ENCODE measurements around the gene YBX3.
A peak's percentile ranks its signal among the peaks of the same experiment; 100 is the strongest.
"Not testable (repeated sequence)": the region's sequence is repeated elsewhere in the genome, so short reads cannot be mapped to it uniquely, and the experiment has no call there.

The YBX3 gene

DNA sequence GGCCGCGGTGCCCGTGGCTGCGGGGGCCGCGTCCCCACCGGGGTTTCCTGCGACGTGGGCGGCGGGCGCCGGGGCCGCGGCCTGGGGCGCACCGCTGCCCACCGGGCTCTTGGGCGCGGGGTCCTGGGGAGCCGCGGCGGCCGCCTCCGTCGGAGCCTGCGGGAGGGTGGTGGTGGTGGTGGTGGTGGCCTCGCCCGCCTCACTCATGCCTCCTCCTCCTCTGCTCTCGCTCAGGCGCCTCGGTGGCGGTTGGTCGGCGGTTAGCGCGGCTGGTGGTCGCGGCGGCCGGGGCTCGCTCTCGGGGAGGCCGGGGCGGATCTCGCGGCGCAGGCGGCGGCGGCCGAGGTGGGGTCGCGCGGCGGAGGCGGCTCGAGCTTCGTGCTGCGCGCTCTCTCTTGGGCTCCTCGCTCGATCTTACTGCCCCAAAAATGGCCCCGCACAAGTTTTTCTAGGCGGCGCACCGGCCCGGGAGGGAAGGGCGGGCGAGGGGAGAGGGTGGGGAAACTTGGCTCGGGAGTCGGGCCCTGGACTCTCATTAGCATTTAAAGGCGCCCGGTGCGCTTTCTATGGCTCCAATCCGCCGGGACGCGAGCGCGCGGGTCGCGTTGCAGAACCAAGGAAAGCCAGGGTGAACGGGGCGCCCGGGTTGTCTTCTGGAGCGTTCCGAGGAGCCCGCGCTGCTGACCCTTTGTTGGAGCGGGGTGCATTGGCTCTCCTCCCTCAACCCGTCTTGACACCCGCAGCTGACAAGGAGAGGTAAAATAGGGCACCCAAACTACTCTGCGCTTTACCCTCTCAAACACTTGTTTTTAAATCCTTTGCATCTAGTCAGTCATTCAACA is at the start of gene YBX3:
Gene YBX3, minus strand, starts transcription at position 419 of the 842 bp plus-strand sequence. Its CDS starts 212 bp downstream, at position 207.
- Mint-ChIP-seq H3K27me3 (peaks cover 35% of the 10 kb centered on the region), H3K27ac (peak within 1 kb of the TSS; percentile 96), H3K4me1 (peaks cover 19% of the 10 kb centered on the region), H3K4me3 (peak within 1 kb of the TSS; percentile 97), H3K9me3 (no peaks in the 10 kb centered on the region), H3K36me3 (peaks cover 6% of the 10 kb centered on the region)

DNA sequence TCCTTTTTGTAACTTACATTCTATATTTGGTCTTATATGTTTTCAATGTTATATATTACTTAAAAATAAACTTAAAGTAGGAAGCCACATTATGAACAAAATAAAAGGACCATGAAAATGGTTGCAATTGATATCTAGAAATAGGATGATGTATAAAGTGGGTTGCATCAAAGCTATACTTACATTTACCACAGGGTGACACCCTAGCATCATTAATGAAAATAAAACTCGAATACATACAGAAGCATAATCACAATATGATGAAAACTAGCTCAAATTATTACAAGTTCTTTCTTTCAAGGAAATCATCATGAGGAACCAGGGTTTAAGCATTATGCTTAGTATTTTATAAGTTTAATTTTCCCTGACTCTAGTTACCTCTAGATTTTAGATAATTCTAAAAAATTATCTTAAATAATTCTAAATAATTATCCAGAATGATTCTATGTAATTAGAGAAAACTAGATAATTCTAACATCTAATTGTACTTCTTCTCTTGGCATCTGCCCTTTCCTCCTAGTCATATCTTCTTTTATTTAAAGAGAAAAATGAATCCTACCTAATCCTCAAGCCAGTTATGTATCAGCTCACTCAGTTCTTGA is 48.1 kb upstream of the YBX3 start:
- H3K4me3 Mint-ChIP-seq: no peak overlapping the region
- peaks cover 32% of the 10 kb centered on the region for H3K27me3 Mint-ChIP-seq
- H3K4me1 Mint-ChIP-seq: no peaks in the 10 kb centered on the region
- no peak overlapping the region for H3K27ac Mint-ChIP-seq
- no peaks in the 10 kb centered on the region for H3K9me3 Mint-ChIP-seq
- H3K36me3 Mint-ChIP-seq: no peaks in the 10 kb centered on the region

DNA sequence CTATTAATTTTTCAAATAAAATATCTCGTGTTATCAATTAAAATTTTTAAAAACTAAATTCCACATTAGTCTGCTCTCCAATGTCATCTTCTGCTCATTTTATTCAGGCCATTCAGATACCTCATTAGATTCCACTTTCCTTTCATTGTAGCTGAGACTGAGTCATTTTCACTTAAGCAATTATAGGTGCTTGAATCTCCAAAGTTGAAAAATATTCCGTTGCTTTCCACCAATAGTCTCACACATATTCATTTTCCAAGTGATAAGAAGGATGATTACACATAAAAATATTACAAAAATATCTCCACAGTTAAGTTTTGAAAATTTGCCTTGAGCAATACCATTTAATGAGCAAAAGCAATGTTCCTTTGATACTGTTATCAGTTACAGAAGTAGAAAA is 36.5 kb upstream of the YBX3 start:
- Mint-ChIP-seq H3K27me3 (peaks cover 25% of the 10 kb centered on the region), H3K4me1 (no peaks in the 10 kb centered on the region), H3K27ac (no peak overlapping the region), H3K4me3 (no peak overlapping the region), H3K36me3 (peaks cover 9% of the 10 kb centered on the region), H3K9me3 (peaks cover 11% of the 10 kb centered on the region)

DNA sequence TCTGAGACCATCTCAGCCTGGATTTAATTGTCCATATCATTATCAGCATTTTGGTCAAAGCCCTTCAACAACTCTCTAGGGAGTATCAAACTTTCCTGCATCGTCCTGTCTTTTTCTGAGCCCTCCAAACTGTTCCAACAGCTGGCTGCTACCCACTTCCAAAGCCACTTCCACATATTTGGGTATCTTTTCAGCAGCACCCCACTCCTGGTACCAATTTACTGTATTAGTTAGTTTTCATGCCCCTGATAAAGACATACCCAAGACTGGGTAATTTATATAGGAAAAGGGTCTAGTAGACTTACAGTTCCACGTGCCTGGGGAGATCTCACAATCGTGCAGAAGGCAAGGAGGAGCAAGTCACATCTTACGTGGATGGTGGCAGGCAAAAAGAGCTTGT is 33.1 kb upstream of the YBX3 start:
- H3K27me3 Mint-ChIP-seq: peaks cover 21% of the 10 kb centered on the region
- H3K9me3 Mint-ChIP-seq: peaks cover 11% of the 10 kb centered on the region
- peaks cover 9% of the 10 kb centered on the region for H3K36me3 Mint-ChIP-seq
- H3K4me3 Mint-ChIP-seq: no peak overlapping the region
- no peak overlapping the region for H3K27ac Mint-ChIP-seq
- no peaks in the 10 kb centered on the region for H3K4me1 Mint-ChIP-seq

DNA sequence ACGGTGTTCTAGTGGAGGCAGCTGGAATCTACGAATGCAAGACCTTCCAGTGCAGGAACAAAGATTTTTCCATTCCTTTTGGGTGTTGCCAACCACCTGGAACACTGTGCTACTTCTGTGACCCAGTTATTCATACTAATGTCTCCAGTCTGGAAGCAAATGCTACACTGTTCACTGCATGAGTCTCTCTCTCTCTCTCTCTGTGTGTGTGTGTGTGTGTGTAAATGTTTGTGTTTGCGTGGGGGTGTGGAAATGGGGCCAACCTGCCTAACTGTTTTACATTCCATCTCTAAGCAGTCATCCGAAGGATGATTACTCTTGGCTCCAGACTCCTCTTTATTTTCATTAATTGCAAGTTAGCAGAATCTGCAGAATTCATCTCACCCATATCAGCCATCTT is 29.9 kb upstream of the YBX3 start:
- H3K27me3 Mint-ChIP-seq: peaks cover 12% of the 10 kb centered on the region
- H3K9me3 Mint-ChIP-seq: peaks cover 11% of the 10 kb centered on the region
- no peak overlapping the region for H3K4me3 Mint-ChIP-seq
- peaks cover 7% of the 10 kb centered on the region for H3K4me1 Mint-ChIP-seq
- H3K27ac Mint-ChIP-seq: no peak overlapping the region
- peaks cover 9% of the 10 kb centered on the region for H3K36me3 Mint-ChIP-seq

DNA sequence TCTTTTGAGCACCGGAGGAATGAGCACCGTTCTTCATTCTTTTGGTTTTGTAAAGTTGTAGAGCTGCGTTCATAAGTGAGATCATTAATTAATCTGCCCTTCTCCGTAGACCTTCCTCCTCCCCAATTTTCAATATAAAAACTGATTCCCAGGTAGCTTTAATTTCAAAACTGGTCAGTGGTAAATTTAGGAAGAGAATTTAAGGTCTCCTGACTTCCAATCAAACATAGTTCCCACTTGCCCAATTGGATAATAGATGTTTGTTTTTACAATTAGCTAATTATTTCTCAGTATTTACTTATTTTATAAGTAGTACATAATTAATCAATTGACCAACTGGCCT is 27.2 kb upstream of the YBX3 start:
- H3K4me3 Mint-ChIP-seq: no peak overlapping the region

DNA sequence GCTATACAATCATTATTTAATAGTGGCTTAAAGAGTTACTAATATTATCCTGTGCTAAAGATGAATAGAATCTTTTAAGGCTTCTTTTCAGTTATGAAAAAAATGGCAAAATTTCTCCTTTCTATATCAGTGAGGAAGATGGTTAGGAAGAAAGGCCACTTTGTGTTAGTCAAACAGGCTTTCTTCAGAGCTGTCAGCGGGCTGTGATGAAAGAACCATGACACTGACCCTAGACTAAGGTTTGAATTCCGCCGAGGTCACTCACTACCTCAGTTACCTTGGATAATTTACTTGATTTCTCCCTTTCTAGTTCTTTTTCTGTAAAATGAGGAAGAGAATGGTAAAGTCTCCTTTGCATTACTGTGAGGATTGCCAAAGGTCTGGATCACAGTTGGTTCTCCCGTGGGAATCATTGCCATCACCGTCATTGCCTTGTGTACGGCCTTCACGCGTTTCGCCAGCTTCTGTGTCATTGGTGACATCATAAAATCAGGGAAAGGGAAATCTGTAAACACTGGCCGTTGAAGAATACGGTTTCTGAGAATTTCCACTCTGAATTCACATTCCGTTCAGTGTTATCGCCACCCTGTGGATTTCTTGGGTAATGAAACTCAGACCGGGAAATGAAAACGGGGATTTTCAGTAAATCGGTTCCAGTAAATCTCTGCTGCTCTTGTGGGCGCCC is 26.7 kb upstream of the YBX3 start:
- Mint-ChIP-seq H3K27me3 (peaks cover 7% of the 10 kb centered on the region), H3K9me3 (no peaks in the 10 kb centered on the region), H3K36me3 (no peaks in the 10 kb centered on the region), H3K4me3 (peak overlapping the region; percentile 47), H3K27ac (no peak overlapping the region), H3K4me1 (peaks cover 7% of the 10 kb centered on the region)

More for the DNA sequence above, 27.2 kb upstream of the YBX3 start:
- Mint-ChIP-seq H3K27ac (no peak overlapping the region), H3K27me3 (peaks cover 7% of the 10 kb centered on the region), H3K4me1 (peaks cover 7% of the 10 kb centered on the region), H3K9me3 (no peaks in the 10 kb centered on the region), H3K36me3 (no peaks in the 10 kb centered on the region)

DNA sequence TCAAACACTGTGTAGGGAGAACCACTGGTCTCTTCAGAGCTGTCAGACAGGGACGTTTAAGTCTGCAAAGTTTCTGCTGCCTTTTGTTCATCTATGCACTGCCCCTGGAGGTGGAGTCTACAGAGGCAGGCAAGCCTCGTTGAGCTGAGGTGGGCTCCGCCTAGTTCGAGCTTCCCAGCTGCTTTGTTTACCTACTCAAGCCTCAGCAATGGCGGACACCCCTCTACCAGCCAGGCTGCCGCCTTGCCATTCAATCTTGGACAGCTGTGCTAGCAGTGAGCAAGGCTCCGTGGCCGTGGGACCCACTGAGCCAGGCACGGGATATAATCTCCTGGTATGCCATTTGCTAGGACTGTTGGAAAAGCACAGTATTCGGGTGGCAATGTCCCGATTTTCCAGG is 24.6 kb upstream of the YBX3 start:
- Mint-ChIP-seq H3K9me3 (no peaks in the 10 kb centered on the region), H3K27ac (no peak overlapping the region), H3K36me3 (no peaks in the 10 kb centered on the region), H3K4me1 (peaks cover 7% of the 10 kb centered on the region), H3K4me3 (no peak overlapping the region), H3K27me3 (peaks cover 10% of the 10 kb centered on the region)

DNA sequence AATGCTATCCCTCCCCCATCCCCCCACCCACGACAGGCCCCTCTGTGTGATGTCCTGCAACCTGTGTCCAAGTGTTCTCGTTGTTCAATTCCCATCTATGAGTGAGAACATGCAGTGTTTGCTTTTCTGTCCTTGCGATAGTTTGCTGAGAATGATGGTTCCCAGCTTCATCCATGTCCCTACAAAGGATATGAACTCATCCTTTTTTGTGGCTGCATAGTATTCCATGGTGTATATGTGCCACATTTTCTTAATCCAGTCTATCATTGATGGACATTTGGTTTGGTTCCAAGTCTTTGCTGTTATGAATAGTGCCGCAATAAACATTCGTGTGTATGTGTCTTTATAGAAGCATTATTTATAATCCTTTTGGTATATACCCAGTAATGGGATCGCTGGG is 20.3 kb upstream of the YBX3 start:
- not testable (repeated sequence) for H3K9me3 Mint-ChIP-seq, H3K27ac Mint-ChIP-seq, H3K4me1 Mint-ChIP-seq, H3K36me3 Mint-ChIP-seq, H3K4me3 Mint-ChIP-seq
- peaks cover 12% of the 10 kb centered on the region for H3K27me3 Mint-ChIP-seq

DNA sequence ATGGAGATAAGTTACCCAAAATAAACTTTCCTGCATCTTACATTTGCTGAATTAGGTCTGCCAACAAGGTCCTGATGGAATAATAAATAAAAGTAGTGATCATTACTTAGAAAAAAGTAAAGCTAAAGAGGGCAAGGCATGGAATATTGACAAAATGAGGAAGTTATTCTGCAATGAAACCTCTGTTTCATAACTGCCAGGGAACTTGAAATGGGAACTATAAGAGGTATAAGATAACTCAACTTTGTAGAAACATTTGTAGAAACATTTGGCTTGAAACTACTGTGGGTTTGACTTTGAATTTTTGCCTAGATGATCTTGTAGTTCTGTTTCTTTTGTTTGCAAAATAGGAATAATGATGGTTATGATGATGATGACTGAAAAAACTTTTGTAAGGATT is 18.7 kb upstream of the YBX3 start:
- Mint-ChIP-seq H3K9me3 (no peaks in the 10 kb centered on the region), H3K27me3 (peaks cover 11% of the 10 kb centered on the region), H3K36me3 (no peaks in the 10 kb centered on the region), H3K4me1 (no peaks in the 10 kb centered on the region), H3K27ac (no peak overlapping the region), H3K4me3 (no peak overlapping the region)

DNA sequence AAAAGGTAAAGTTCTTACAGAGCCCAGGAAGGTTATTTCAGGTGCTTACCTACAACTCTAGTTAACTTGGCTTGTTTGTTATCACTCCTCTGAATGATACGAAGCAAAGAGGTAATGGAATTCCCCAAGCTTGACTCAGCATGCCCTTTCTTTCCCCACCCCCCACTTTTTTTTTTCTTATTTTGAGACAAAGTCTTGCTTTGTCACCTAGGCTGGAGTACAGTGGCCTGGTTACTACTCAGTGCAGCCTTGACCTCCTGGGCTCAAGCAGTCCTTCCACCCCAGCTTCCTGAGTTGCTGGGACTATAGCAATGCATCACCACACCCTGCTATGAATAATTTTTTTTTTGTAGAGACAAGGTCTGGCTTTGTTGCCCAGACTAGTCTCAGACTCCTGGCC is 17.1 kb upstream of the YBX3 start:
- no peaks in the 10 kb centered on the region for H3K36me3 Mint-ChIP-seq
- no peaks in the 10 kb centered on the region for H3K9me3 Mint-ChIP-seq
- no peaks in the 10 kb centered on the region for H3K4me1 Mint-ChIP-seq
- peaks cover 13% of the 10 kb centered on the region for H3K27me3 Mint-ChIP-seq
- no peak overlapping the region for H3K4me3 Mint-ChIP-seq
- H3K27ac Mint-ChIP-seq: no peak overlapping the region

DNA sequence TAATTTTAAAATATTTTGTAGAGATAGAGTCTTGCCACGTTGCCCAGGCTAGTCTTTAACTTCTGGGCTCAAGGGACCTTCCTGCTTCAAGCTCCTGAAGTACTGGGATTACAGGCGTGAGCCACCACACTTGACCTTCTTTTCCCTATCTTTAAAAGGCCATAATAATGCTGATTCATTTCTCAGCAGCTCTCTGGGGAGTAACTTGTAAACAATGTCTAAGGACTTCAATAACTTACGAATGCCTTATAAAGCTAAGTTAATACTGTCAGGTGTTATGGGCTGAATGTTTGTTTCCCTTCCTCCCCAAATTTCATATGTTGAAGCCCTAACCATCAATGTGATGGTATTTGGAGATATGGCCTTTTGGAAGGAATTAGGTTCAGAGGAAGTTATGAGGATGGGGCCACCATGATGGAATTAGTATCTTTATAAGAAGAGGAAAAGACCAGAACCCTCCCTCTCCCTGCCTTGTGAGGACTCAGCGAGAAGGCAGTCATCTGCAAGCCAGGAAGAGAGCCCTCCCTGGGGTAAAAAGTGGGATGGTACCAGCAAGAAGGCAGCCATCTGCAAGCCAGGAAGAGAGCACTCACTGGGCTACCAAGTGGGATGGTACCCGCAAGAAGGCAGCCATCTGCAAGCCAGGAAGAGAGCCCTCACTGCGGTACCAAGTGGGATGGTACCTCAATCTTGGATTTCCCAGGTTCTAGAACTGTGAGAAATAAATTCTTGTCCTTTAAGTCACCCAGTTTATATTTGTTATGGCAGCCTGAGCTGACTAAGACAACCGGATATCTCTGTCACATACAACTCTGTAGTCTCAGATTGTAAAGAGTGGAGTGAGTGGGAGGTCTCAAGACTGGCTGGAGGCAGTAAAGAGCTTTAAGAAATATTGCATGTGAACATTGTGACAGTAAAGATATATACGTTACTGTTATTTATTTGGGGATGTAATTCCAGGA is 16.3 kb upstream of the YBX3 start:
- Mint-ChIP-seq H3K4me3 (no peak overlapping the region), H3K36me3 (no peaks in the 10 kb centered on the region), H3K27me3 (peaks cover 11% of the 10 kb centered on the region), H3K4me1 (no peaks in the 10 kb centered on the region), H3K27ac (no peak overlapping the region), H3K9me3 (no peaks in the 10 kb centered on the region)

DNA sequence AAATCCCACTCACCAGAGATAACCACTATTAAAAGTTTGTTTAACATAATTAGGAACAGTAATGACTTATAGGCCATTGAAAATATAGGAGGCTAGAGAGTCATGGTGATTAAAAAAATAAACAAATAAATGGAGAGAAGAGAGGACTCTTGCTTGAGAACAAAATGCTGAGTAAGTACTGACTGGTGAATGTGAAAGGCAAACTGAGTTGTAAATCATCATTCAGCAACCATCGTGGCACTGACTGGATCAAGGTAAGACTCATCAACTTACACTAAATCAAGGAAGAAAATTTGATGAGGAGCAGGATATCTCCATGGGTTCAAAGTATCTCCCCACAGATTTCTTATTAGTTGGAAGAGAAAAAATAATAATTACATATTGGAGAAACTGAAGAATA is 14.1 kb upstream of the YBX3 start:
- no peaks in the 10 kb centered on the region for H3K9me3 Mint-ChIP-seq
- H3K4me3 Mint-ChIP-seq: no peak overlapping the region
- H3K27me3 Mint-ChIP-seq: peaks cover 11% of the 10 kb centered on the region
- H3K27ac Mint-ChIP-seq: no peak overlapping the region
- H3K4me1 Mint-ChIP-seq: no peaks in the 10 kb centered on the region
- no peaks in the 10 kb centered on the region for H3K36me3 Mint-ChIP-seq

DNA sequence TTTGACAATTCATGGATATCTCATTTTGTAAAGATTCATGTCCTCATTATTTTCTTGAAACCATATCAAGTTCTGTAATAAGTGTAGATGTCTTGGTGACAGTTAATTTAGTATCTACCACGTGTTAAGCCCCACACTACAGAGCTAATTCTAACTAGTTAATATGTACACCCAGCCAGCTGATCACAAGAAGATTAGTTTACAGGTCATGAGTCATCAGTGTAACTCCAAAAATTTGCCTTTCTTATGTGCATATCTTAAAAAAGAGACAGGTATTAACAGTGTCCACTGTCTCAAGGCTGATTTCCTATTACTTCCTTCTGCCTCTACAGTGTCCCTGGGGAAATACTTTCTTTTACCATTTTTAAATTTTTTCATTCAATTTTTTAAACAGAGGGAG is 13.3 kb upstream of the YBX3 start:
- H3K36me3 Mint-ChIP-seq: no peaks in the 10 kb centered on the region
- no peak overlapping the region for H3K27ac Mint-ChIP-seq
- no peaks in the 10 kb centered on the region for H3K4me1 Mint-ChIP-seq
- no peaks in the 10 kb centered on the region for H3K9me3 Mint-ChIP-seq
- H3K27me3 Mint-ChIP-seq: peaks cover 11% of the 10 kb centered on the region
- no peak overlapping the region for H3K4me3 Mint-ChIP-seq

DNA sequence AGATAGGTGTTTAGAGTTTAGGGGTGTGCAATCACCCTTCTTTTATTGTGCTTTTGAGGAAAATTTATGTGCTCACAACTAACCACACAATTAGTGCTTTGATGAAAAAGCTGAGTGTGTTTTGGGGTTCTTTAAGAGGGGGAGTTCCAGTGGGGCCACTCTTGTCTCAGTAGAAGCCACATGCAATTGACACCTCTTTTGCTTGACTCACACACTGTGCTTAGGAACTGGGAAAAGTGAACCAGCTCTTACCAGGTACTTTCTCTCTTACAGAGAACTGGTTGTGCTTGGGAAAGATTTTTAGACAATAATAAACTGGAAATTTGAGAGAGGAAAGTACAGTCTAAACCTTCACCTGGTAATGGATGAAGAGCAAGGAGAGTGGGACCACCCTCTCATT is 12.3 kb upstream of the YBX3 start:
- Mint-ChIP-seq H3K4me3 (no peak overlapping the region), H3K36me3 (no peaks in the 10 kb centered on the region), H3K9me3 (no peaks in the 10 kb centered on the region), H3K27ac (peak overlapping the region; percentile 30), H3K27me3 (peaks cover 8% of the 10 kb centered on the region), H3K4me1 (no peaks in the 10 kb centered on the region)
